ENCODE results near the gene DBX1. TPM values are rescaled to one million over a fixed set of nuclear protein-coding genes. Genes with fewer than 3 reads are reported as not detected.
"Not testable (repeated sequence)": the region's sequence is repeated elsewhere in the genome, so short reads cannot be mapped to it uniquely, and the experiment has no call there.

Gene DBX1
- total and polyA plus RNA-seq, 2 experiments from 2014 or later = not detected

- no peak for TF ChIP-seq CTCF (IDR thresholded peaks at IDR 0.05; ENCODE audit: low read depth, low read length)
- Histone ChIP-seq H3K27ac (no peak overlapping the region), H3K9me3 (ENCODE audit: low read depth) (no peaks in the 10 kb centered on the region), H3K4me1 (ENCODE audit: low read depth) (no peaks in the 10 kb centered on the region), H3K27me3 (peaks cover 49% of the 10 kb centered on the region), H3K36me3 (no peaks in the 10 kb centered on the region), H3K4me3 (no peak overlapping the region)
- no peak for DNase-seq (ENCODE audit: low read depth in 1 of 2, low spot score in 1 of 2)
Observed at GRCh38 chr11:20132667-20133039, 27.6 kb downstream of the DBX1 start.

GRCh38 chr11:20131788-20132666 lies 28.2 kb downstream of the DBX1 start:
- H3K27me3 ChIP-seq = peaks cover 47% of the 10 kb centered on the region
- H3K27ac ChIP-seq = no peak overlapping the region
- H3K4me3 ChIP-seq = peak overlapping the region; percentile 15
- TF ChIP-seq CTCF (IDR thresholded peaks at IDR 0.05; ENCODE audit: low read depth, low read length) = peak; percentile 94
- DNase-seq (ENCODE audit: low read depth in 1 of 2, low spot score in 1 of 2) = peak; percentile 67 to 71
- no peaks in the 10 kb centered on the region for H3K9me3 ChIP-seq (ENCODE audit: low read depth)
- no peaks in the 10 kb centered on the region for H3K36me3 ChIP-seq
- no peaks in the 10 kb centered on the region for H3K4me1 ChIP-seq (ENCODE audit: low read depth)

GRCh38 chr11:20129665-20130064 lies 30.6 kb downstream of the DBX1 start:
- TF ChIP-seq CTCF (IDR thresholded peaks at IDR 0.05; ENCODE audit: low read depth, low read length) = no peak
- Histone ChIP-seq H3K36me3 (no peaks in the 10 kb centered on the region), H3K27ac (no peak overlapping the region), H3K4me1 (ENCODE audit: low read depth) (no peaks in the 10 kb centered on the region), H3K9me3 (ENCODE audit: low read depth) (no peaks in the 10 kb centered on the region), H3K27me3 (peaks cover 34% of the 10 kb centered on the region), H3K4me3 (no peak overlapping the region)
- no peak for DNase-seq (ENCODE audit: low read depth in 1 of 2, low spot score in 1 of 2)

- H3K9me3 ChIP-seq (ENCODE audit: low read depth); H3K27ac ChIP-seq; H3K36me3 ChIP-seq; DNase-seq (ENCODE audit: low read depth in 1 of 2, low spot score in 1 of 2); H3K4me1 ChIP-seq (ENCODE audit: low read depth); H3K4me3 ChIP-seq: not testable (repeated sequence)
- peaks cover 23% of the 10 kb centered on the region for H3K27me3 ChIP-seq
Observed at GRCh38 chr11:20128528-20128825, 31.8 kb downstream of the DBX1 start.

- TF ChIP-seq CTCF (IDR thresholded peaks at IDR 0.05; ENCODE audit: low read depth, low read length) = peak; percentile 86
- Histone ChIP-seq H3K9me3 (ENCODE audit: low read depth) (no peaks in the 10 kb centered on the region), H3K36me3 (no peaks in the 10 kb centered on the region), H3K4me1 (ENCODE audit: low read depth) (no peaks in the 10 kb centered on the region), H3K27ac (no peak overlapping the region), H3K27me3 (peaks cover 20% of the 10 kb centered on the region), H3K4me3 (no peak overlapping the region)
- DNase-seq (ENCODE audit: low read depth in 1 of 2, low spot score in 1 of 2) = peak; percentile 82 to 84
Observed at GRCh38 chr11:20127671-20128527, 32.4 kb downstream of the DBX1 start.

GRCh38 chr11:20126724-20127123 lies 33.6 kb downstream of the DBX1 start:
- DNase-seq (ENCODE audit: low read depth in 1 of 2, low spot score in 1 of 2) = no peak
- Histone ChIP-seq H3K27me3 (peaks cover 14% of the 10 kb centered on the region), H3K4me3 (no peak overlapping the region), H3K4me1 (ENCODE audit: low read depth) (no peaks in the 10 kb centered on the region), H3K9me3 (ENCODE audit: low read depth) (no peaks in the 10 kb centered on the region), H3K27ac (no peak overlapping the region), H3K36me3 (no peaks in the 10 kb centered on the region)
- TF ChIP-seq CTCF (IDR thresholded peaks at IDR 0.05; ENCODE audit: low read depth, low read length) = no peak

Data from cardiac muscle cell (in vitro differentiated cells and primary cell).